Measurements from ENCODE around the gene FADS1. TPM values are rescaled to one million over a fixed set of nuclear protein-coding genes. Genes with fewer than 3 reads are reported as not detected.

The FADS1 gene
- total and polyA plus RNA-seq, 2 of the 13 experiments (the other 11 are each of a cell fraction or from before 2014, with no cell fraction given): 91.8 to 108 TPM

DNA sequence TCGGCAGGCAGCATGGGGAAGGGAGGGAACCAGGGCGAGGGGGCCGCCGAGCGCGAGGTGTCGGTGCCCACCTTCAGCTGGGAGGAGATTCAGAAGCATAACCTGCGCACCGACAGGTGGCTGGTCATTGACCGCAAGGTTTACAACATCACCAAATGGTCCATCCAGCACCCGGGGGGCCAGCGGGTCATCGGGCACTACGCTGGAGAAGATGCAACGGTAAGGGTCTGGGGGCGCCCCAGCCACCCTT, 11.5 kb upstream of the FADS1 start (continued):
- TF ChIP-seq ZFP91 (CRISPR knock-in tag; IDR thresholded peaks at IDR 0.05; ENCODE audit: borderline replicate concordance) (0 out of 2 replicates have a peak, but pooled peaks have one; percentile 66), ZNF205 (CRISPR knock-in tag; IDR thresholded peaks at IDR 0.05) (no peak), ZNF350 (CRISPR knock-in tag; IDR thresholded peaks at IDR 0.05; ENCODE audit: borderline replicate concordance, low read depth) (no peak; the same call in 1 of the 2 replicates), SNAPC2 (CRISPR knock-in tag; IDR thresholded peaks at IDR 0.05) (no peak), PRMT3 (CRISPR knock-in tag; IDR thresholded peaks at IDR 0.05; ENCODE audit: borderline replicate concordance, low read depth) (no peak), ZNF839 (CRISPR knock-in tag; IDR thresholded peaks at IDR 0.05; ENCODE audit: borderline replicate concordance) (no peak), SKIL (CRISPR knock-in tag; IDR thresholded peaks at IDR 0.05; ENCODE audit: borderline replicate concordance) (no peak), NCOA2 (CRISPR knock-in tag; IDR thresholded peaks at IDR 0.05) (0 out of 2 replicates have a peak, but pooled peaks have one; percentile 26), GABPA (IDR thresholded peaks at IDR 0.05; ENCODE audit: low read depth, low read length) (no peak), GABPA (CRISPR knock-in tag; IDR thresholded peaks at IDR 0.05; ENCODE audit: low read depth) (no peak), ZNF660 (CRISPR knock-in tag; IDR thresholded peaks at IDR 0.05; ENCODE audit: borderline replicate concordance, low read depth) (no peak), ZNF333 (CRISPR knock-in tag; IDR thresholded peaks at IDR 0.05; ENCODE audit: borderline replicate concordance) (no peak), AFF4 (CRISPR knock-in tag; IDR thresholded peaks at IDR 0.05) (no peak), ZNF746 (CRISPR knock-in tag; IDR thresholded peaks at IDR 0.05) (no peak), PHF5A (CRISPR knock-in tag; IDR thresholded peaks at IDR 0.05; ENCODE audit: low read depth, unreplicated experiment) (no peak), ZNF609 (CRISPR knock-in tag; IDR thresholded peaks at IDR 0.05; ENCODE audit: borderline replicate concordance) (no peak), CBX2 (IDR thresholded peaks at IDR 0.05; ENCODE audit: low read depth, low read length) (no peak), CBX2 (CRISPR knock-in tag; IDR thresholded peaks at IDR 0.05; ENCODE audit: low read depth) (no peak), HMGA1 (CRISPR knock-in tag; conservative IDR thresholded peaks at IDR 0.05) (no peak)

Measured in HepG2 (cell line).